ENCODE data around the gene ZNF112. TPM values are rescaled to one million over a fixed set of nuclear protein-coding genes. Genes with fewer than 3 reads are reported as not detected.
A peak's percentile ranks its signal among the peaks of the same experiment; 100 is the strongest.

The ZNF112 gene
- total RNA-seq, 1 experiment from 2014 or later = 7.8 TPM

DNA sequence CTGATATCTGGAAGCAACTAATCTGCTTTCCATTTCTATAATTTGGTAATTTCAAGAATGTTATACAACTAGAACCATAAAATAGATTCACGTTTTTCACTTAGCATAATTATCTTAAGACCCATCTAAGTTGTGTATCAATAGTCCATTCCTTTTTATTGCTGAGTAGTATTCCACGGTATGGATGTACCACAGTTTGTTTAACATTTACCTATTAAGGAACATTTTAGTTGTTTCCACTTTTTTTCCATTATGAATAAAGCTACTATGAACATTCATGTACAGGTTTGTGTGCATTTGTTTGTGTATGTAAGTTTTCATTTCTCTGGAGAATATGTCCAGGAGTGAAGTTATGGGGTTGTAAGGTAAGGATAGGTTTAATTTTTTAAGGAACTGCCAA lies 18.3 kb upstream of the ZNF112 start:
- POLR2A ChIA-PET (ENCODE audit: unreplicated experiment) = no interaction called here
- CTCF ChIA-PET = no interaction called here
- Histone ChIP-seq H3K4me2 (no peak overlapping the region), H3F3A (ENCODE audit: insufficient read depth, low read depth) (no peaks in the 10 kb centered on the region), H3K79me2 (ENCODE audit: low read depth) (no peaks in the 10 kb centered on the region), H2AFZ (no peak overlapping the region), H3K4me3 (no peak overlapping the region), H3K4me1 (replicated peaks; ENCODE audit: insufficient read depth) (no peaks in the 10 kb centered on the region), H3K9me2 (ENCODE audit: insufficient read depth) (no peaks in the 10 kb centered on the region), H3K36me3 (ENCODE audit: low read depth) (no peaks in the 10 kb centered on the region), H3K27me3 (ENCODE audit: insufficient read depth, low read depth) (0 out of 2 replicates have a peak, but pooled peaks cover 4% of the 10 kb centered on the region), H4K20me1 (ENCODE audit: insufficient read depth) (no peaks in the 10 kb centered on the region), H3K9me3 (ENCODE audit: insufficient read depth, low read depth) (no peaks in the 10 kb centered on the region; the same call in none of the 2 replicates), H3K27ac (no peak overlapping the region)
- TF ChIP-seq, protein P1, sequence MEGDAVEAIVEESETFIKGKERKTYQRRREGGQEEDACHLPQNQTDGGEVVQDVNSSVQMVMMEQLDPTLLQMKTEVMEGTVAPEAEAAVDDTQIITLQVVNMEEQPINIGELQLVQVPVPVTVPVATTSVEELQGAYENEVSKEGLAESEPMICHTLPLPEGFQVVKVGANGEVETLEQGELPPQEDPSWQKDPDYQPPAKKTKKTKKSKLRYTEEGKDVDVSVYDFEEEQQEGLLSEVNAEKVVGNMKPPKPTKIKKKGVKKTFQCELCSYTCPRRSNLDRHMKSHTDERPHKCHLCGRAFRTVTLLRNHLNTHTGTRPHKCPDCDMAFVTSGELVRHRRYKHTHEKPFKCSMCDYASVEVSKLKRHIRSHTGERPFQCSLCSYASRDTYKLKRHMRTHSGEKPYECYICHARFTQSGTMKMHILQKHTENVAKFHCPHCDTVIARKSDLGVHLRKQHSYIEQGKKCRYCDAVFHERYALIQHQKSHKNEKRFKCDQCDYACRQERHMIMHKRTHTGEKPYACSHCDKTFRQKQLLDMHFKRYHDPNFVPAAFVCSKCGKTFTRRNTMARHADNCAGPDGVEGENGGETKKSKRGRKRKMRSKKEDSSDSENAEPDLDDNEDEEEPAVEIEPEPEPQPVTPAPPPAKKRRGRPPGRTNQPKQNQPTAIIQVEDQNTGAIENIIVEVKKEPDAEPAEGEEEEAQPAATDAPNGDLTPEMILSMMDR (conservative IDR thresholded peaks at IDR 0.05) = no peak
- TF ChIP-seq EZH2 (IDR thresholded peaks at IDR 0.05; ENCODE audit: low read depth) = no peak
- intact Hi-C loops (cut with micrococcal nuclease; ENCODE audit: unreplicated experiment) = no loop called here
- BruUV-seq (replicated peaks) = no TSS peak
- DNase-seq = no peak

DNA sequence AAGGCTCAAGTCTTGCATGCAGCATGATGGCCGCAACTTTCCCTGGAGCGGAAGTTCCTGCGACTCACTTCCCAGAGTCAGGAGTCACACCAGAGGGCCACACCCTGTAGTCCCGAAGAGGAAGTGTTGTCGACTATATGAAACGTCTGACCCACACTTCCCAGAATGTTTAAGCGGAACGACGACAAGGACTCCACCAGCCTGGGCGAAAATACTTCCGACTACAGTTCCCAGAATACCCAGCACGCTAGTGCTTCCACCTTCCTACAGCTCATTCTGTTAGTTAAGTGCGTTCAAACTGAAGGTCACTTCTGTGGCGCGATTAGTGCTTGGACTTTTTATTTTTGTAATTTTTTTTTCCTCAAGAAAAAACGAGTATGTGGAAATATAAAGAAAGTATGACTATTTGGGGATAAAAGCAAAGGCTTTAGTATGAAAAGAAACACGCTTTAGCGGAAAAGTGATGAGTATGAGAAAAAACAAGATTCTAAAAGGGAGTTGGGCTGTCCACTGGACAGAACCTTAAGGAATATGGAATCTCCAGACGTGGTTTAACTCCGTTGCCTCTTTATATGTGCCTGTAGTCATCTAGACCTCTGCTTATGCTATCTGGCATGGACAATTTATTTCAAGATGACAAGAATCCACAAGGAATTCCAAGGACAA lies 15.5 kb upstream of the ZNF112 start:
- intact Hi-C loops (cut with micrococcal nuclease; ENCODE audit: unreplicated experiment) = no loop called here
- CTCF ChIA-PET = no interaction called here
- POLR2A ChIA-PET (ENCODE audit: unreplicated experiment) = no interaction called here
- BruUV-seq (replicated peaks) = no TSS peak
- Histone ChIP-seq H3K36me3 (ENCODE audit: low read depth) (no peaks in the 10 kb centered on the region), H3K27ac (no peak overlapping the region), H3K9me3 (ENCODE audit: insufficient read depth, low read depth) (peaks cover 3% of the 10 kb centered on the region), H3K4me2 (0 out of 2 replicates have a peak overlapping the region, but pooled peaks have one; percentile 6), H4K20me1 (ENCODE audit: insufficient read depth) (no peaks in the 10 kb centered on the region), H3F3A (ENCODE audit: insufficient read depth, low read depth) (no peaks in the 10 kb centered on the region), H3K27me3 (ENCODE audit: insufficient read depth, low read depth) (0 out of 2 replicates have a peak, but pooled peaks cover 4% of the 10 kb centered on the region), H3K9me2 (ENCODE audit: insufficient read depth) (no peaks in the 10 kb centered on the region), H3K4me1 (replicated peaks; ENCODE audit: insufficient read depth) (no peaks in the 10 kb centered on the region), H3K4me3 (peak overlapping the region; percentile 9; the same call in 1 of the 2 replicates), H2AFZ (peak overlapping the region; percentile 46; the same call in 1 of the 2 replicates), H3K79me2 (ENCODE audit: low read depth) (no peaks in the 10 kb centered on the region)
- TF ChIP-seq EZH2 (IDR thresholded peaks at IDR 0.05; ENCODE audit: low read depth) = no peak
- DNase-seq = no peak

DNA sequence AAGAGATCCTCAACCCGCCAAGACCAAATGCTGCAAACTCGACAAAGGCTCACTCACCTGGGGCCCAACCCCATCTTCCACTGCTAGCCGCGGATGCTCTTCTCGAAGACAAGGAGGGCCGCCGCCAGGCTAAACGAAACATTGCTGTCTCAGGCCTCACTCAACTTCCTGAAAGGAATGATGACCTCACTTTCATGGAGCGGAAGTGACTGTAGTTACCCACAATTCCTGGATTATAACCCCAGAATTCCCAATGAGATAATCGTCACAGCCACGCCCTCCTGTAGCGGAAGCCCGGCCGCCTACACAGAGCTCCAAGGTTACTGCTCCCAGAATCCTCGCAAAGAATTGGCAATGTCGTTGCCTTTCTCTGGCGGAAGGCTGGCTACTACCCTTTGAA lies 10.5 kb upstream of the ZNF112 start:
- 0 out of 2 replicates have a peak, but pooled peaks cover 2% of the 10 kb centered on the region for H3K27me3 ChIP-seq (ENCODE audit: insufficient read depth, low read depth)
- H2AFZ ChIP-seq = no peak overlapping the region
- no peaks in the 10 kb centered on the region for H3K36me3 ChIP-seq (ENCODE audit: low read depth)
- H3K4me2 ChIP-seq = peak overlapping the region; percentile 47
- no peaks in the 10 kb centered on the region for H4K20me1 ChIP-seq (ENCODE audit: insufficient read depth)
- peak in 1 of 2 experiments; percentile 68 for DNase-seq
- peaks cover 5% of the 10 kb centered on the region; the same call in 1 of the 2 replicates for H3K9me3 ChIP-seq (ENCODE audit: insufficient read depth, low read depth)
- peak overlapping the region; percentile 53 for H3K4me3 ChIP-seq
- intact Hi-C loops (cut with micrococcal nuclease; ENCODE audit: unreplicated experiment) = no loop called here
- no peaks in the 10 kb centered on the region for H3K9me2 ChIP-seq (ENCODE audit: insufficient read depth)
- POLR2A ChIA-PET (ENCODE audit: unreplicated experiment) = no interaction called here
- H3K79me2 ChIP-seq (ENCODE audit: low read depth) = no peaks in the 10 kb centered on the region
- H3F3A ChIP-seq (ENCODE audit: insufficient read depth, low read depth) = no peaks in the 10 kb centered on the region
- TF ChIP-seq, protein P1 (conservative IDR thresholded peaks at IDR 0.05) = no peak
- TF ChIP-seq EZH2 (IDR thresholded peaks at IDR 0.05; ENCODE audit: low read depth) = no peak
- CTCF ChIA-PET = no interaction called here
- H3K4me1 ChIP-seq (replicated peaks; ENCODE audit: insufficient read depth) = no peaks in the 10 kb centered on the region
- H3K27ac ChIP-seq = no peak overlapping the region
- no TSS peak for BruUV-seq (replicated peaks)

Data from PC-9 (cell line).